ENCODE results near the gene KIF25.

GRCh38 chr6:168029459-168030217 is 32.2 kb downstream of the KIF25 start:
- TF ChIP-seq YY1 (IDR thresholded peaks at IDR 0.05) (no peak), CTCF (IDR thresholded peaks at IDR 0.05; ENCODE audit: low read depth, low read length, missing input control) (no peak), HNF4G (IDR thresholded peaks at IDR 0.05) (no peak), TAF1 (conservative IDR thresholded peaks at IDR 0.05) (no peak)
